Lung (tissue), 12 donors: ENCODE results near the gene PLXNA1. TPM values are rescaled to one million over a fixed set of nuclear protein-coding genes. Genes with fewer than 3 reads are reported as not detected.

Experiments
- ATAC-seq: fragments of 200-7000 bp; cut with Tn5 transposase; one replicate; pipeline ENCODE4 v1.9.1; 2020; ENCODE audit warnings: moderate number of reproducible peaks; ENCODE audit not compliant: insufficient read depth, low FRiP score
- DNase-seq, 3 donors: peaks; one replicate each; pipeline ENCODE4 v3.0.0-alpha.2; 2013 to 2017
- H3K27ac ChIP-seq, 2 donors: one replicate each; pipeline ENCODE4 v1.5.1; 2013; ENCODE audit warnings: mild to moderate bottlenecking in 2 of 2, moderate library complexity in 2 of 2, control low read depth in 1 of 2, inconsistent platforms in 1 of 2, low read depth in 1 of 2, low read length in 1 of 2
- H3K27me3 ChIP-seq, 3 donors: one replicate each; pipeline ENCODE4 v1.5.1; 2013; ENCODE audit warnings: low read length in 2 of 3; ENCODE audit not compliant: control insufficient read depth in 3 of 3, insufficient read depth in 3 of 3
- H3K36me3 ChIP-seq, 4 donors: one replicate each; pipeline ENCODE4 v1.5.1; 2013; ENCODE audit warnings: low read length in 4 of 4, mild to moderate bottlenecking in 1 of 4, moderate library complexity in 1 of 4; ENCODE audit not compliant: control insufficient read depth in 4 of 4, insufficient read depth in 4 of 4
- H3K4me1 ChIP-seq, 5 donors: one replicate each; pipeline ENCODE4 v1.5.1; 2013; ENCODE audit warnings: low read length in 5 of 5, mild to moderate bottlenecking in 2 of 5, moderate library complexity in 1 of 5; ENCODE audit not compliant: control insufficient read depth in 5 of 5, insufficient read depth in 5 of 5
- H3K4me3 ChIP-seq: one replicate; pipeline ENCODE4 v1.5.1; 2013; ENCODE audit warnings: mild to moderate bottlenecking, control low read depth, moderate library complexity
- H3K9ac ChIP-seq, 2 donors: one replicate each; pipeline ENCODE4 v1.5.1; 2013; ENCODE audit warnings: low read length in 2 of 2, control low read depth in 1 of 2; ENCODE audit not compliant: insufficient read depth in 1 of 2
- H3K9me3 ChIP-seq, 4 donors: one replicate each; pipeline ENCODE4 v1.5.1; 2013; ENCODE audit warnings: low read length in 3 of 4, mild to moderate bottlenecking in 1 of 4, moderate library complexity in 1 of 4; ENCODE audit not compliant: control insufficient read depth in 4 of 4, insufficient read depth in 3 of 4
- WGBS, 2 donors: extraction: QIAGEN DNeasy Blood & Tissue Kit; methylation state at CpG; one replicate each; pipeline ENCODE4 v1.1.7; 2013; 5-methylcytosine and 5-hydroxymethylcytosine counted together
- polyA plus RNA-seq, 2 donors: library from polyadenylated mRNA; stranded (reverse); fragments of 200-250 nt; gene quantifications; one replicate each; pipeline ENCODE4 v1.2.1, GENCODE V29; 2013
- total RNA-seq, 2 donors: library from RNA; depleted of rRNA in 1 of 2; stranded (reverse); fragments of >200 nt in 1 of 2; gene quantifications; one replicate each; pipeline ENCODE4 v1.2.1, GENCODE V29; 2014 to 2021
- TF ChIP-seq, protein P1 (sequence below): IDR thresholded peaks from 2 replicates; pipeline ENCODE4 v1.5.1; 2012; ENCODE audit warnings: mild to moderate bottlenecking; ENCODE audit errors: control extremely low read depth, extremely low read depth
- donor health status: control.
- donor health status: control.
- donor health status: Bipolar disorder and iron deficiency.
- donor health status: healthy.
- donor health status: DM: yes; HTN: yes; CAD: no.

Gene PLXNA1
- total and polyA plus RNA-seq, 4 donors: 17.6 to 51.7 (median 21.7) TPM

GRCh38 chr3:126992216-126992615, 9.3 kb downstream of the PLXNA1 start:
- Histone ChIP-seq H3K9ac (no peak overlapping the region), H3K9me3 (peaks cover 0 to 2% (median 0%) of the 10 kb centered on the region in 4 donors), H3K4me3 (no peak overlapping the region), H3K27ac (no peak overlapping the region), H3K36me3 (peaks cover 6 to 39% (median 12%) of the 10 kb centered on the region in 4 donors), H3K27me3 (no peaks in the 10 kb centered on the region), H3K4me1 (peaks cover 0 to 22% (median 8%) of the 10 kb centered on the region in 5 donors)
- DNase-seq: no peak
- 95 to 98% methylated on average over 7 of the region's 7 CpGs for WGBS, 2 donors
- ATAC-seq: no peak
- TF ChIP-seq, protein P1, sequence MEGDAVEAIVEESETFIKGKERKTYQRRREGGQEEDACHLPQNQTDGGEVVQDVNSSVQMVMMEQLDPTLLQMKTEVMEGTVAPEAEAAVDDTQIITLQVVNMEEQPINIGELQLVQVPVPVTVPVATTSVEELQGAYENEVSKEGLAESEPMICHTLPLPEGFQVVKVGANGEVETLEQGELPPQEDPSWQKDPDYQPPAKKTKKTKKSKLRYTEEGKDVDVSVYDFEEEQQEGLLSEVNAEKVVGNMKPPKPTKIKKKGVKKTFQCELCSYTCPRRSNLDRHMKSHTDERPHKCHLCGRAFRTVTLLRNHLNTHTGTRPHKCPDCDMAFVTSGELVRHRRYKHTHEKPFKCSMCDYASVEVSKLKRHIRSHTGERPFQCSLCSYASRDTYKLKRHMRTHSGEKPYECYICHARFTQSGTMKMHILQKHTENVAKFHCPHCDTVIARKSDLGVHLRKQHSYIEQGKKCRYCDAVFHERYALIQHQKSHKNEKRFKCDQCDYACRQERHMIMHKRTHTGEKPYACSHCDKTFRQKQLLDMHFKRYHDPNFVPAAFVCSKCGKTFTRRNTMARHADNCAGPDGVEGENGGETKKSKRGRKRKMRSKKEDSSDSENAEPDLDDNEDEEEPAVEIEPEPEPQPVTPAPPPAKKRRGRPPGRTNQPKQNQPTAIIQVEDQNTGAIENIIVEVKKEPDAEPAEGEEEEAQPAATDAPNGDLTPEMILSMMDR: no peak

GRCh38 chr3:126992776-126993175, 9.9 kb downstream of the PLXNA1 start:
- TF ChIP-seq, protein P1: no peak
- Histone ChIP-seq H3K36me3 (peaks cover 6 to 39% (median 12%) of the 10 kb centered on the region in 4 donors), H3K27me3 (no peaks in the 10 kb centered on the region), H3K27ac (no peak overlapping the region), H3K4me1 (peaks cover 0 to 19% (median 8%) of the 10 kb centered on the region in 5 donors), H3K4me3 (no peak overlapping the region), H3K9me3 (peaks cover 0 to 2% (median 0%) of the 10 kb centered on the region in 4 donors), H3K9ac (no peak overlapping the region)
- 90% methylated on average over 8 of the region's 8 CpGs for WGBS, 2 donors
- no peak for ATAC-seq
- DNase-seq: no peak

- peaks cover 0 to 2% (median 0%) of the 10 kb centered on the region in 4 donors for H3K9me3 ChIP-seq
- H3K27me3 ChIP-seq: no peaks in the 10 kb centered on the region
- H3K4me3 ChIP-seq: no peak overlapping the region
- no peak overlapping the region for H3K27ac ChIP-seq
- ATAC-seq (no peak), DNase-seq (no peak)
- TF ChIP-seq, protein P1: no peak
- peaks cover 0 to 24% (median 8%) of the 10 kb centered on the region in 5 donors for H3K4me1 ChIP-seq
- 89 to 93% methylated on average over 9 of the region's 9 CpGs for WGBS, 2 donors
- peaks cover 6 to 37% (median 12%) of the 10 kb centered on the region in 4 donors for H3K36me3 ChIP-seq
- H3K9ac ChIP-seq: no peak overlapping the region
These were observed 10.5 kb downstream of the PLXNA1 start for GRCh38 chr3:126993436-126993835.
